ENCODE results near the gene ERN1. TPM values are rescaled to one million over a fixed set of nuclear protein-coding genes. Genes with fewer than 3 reads are reported as not detected.
A peak's percentile ranks its signal among the peaks of the same experiment; 100 is the strongest.

Gene ERN1
- total RNA-seq, 1 donor from 2014 or later = 12.1 TPM

DNA sequence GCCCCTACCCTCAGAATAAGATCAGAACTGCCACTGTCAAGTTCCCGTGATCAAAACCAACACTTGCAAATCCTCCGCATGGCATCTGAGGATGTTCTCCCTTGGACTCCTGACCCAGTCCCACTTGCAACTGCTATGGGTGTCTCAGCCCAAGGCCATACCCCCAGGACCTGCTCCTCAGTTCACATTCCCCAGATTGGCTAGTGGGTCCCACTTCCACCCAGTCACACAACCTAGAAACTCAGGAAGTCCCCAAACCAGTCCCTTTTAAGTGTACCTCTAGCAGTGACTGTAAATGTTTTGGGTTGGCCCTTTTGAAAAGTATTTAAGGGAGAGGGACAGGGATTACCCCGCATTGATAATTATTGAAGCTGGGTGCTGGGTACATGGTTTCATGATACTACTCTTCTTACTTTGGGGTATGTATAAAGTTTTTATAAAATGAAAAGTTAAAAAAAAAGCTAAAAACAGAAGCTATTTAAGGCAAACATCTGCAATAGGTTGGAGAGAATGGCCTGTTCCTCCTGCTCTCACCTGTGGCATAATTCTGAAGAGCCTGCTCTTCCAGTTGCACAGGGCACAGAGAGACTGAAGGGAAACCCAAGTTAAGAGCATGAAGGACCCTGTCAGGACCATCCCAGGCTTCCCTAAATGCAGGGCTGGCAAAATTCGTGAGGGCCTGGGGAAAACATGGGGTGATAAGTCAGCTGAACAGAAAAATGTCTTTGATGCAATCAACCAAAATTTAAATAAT lies 42.5 kb downstream of the ERN1 start:
- peak overlapping the region; percentile 37 for H3K27ac Mint-ChIP-seq
- no peak overlapping the region for H3K4me3 Mint-ChIP-seq
- H3K4me1 Mint-ChIP-seq (ENCODE audit: unreplicated experiment) = peaks cover 14% of the 10 kb centered on the region
- peaks cover 4% of the 10 kb centered on the region for H3K36me3 Mint-ChIP-seq
- DNase-seq (ENCODE audit: extremely low spot score, unreplicated experiment) = no peak
- H3K27me3 Mint-ChIP-seq = no peaks in the 10 kb centered on the region
- TF ChIP-seq, protein P1, sequence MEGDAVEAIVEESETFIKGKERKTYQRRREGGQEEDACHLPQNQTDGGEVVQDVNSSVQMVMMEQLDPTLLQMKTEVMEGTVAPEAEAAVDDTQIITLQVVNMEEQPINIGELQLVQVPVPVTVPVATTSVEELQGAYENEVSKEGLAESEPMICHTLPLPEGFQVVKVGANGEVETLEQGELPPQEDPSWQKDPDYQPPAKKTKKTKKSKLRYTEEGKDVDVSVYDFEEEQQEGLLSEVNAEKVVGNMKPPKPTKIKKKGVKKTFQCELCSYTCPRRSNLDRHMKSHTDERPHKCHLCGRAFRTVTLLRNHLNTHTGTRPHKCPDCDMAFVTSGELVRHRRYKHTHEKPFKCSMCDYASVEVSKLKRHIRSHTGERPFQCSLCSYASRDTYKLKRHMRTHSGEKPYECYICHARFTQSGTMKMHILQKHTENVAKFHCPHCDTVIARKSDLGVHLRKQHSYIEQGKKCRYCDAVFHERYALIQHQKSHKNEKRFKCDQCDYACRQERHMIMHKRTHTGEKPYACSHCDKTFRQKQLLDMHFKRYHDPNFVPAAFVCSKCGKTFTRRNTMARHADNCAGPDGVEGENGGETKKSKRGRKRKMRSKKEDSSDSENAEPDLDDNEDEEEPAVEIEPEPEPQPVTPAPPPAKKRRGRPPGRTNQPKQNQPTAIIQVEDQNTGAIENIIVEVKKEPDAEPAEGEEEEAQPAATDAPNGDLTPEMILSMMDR (conservative IDR thresholded peaks at IDR 0.05) = no peak
- no peaks in the 10 kb centered on the region for H3K9me3 Mint-ChIP-seq

DNA sequence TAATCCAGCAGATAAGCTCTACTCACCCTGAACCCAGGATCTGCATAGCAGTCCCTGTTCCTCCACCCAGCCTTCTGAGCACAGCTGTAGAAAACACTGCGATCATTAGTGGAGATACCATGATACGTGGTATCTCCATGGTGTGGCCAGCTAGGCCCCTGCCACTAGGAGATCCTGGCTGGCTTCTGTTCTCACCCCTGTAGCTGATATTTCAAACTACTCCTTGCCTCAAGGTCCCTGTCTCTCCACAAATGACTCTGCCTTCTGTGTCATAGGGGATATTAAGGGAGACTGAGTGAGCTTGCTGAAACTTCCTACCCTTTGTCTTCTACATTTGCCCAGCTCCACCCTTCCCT lies 44.3 kb downstream of the ERN1 start:
- DNase-seq (ENCODE audit: extremely low spot score, unreplicated experiment) = no peak
- H3K4me3 Mint-ChIP-seq = no peak overlapping the region
- H3K36me3 Mint-ChIP-seq = no peaks in the 10 kb centered on the region
- H3K9me3 Mint-ChIP-seq = no peaks in the 10 kb centered on the region
- no peaks in the 10 kb centered on the region for H3K27me3 Mint-ChIP-seq
- TF ChIP-seq, protein P1 (conservative IDR thresholded peaks at IDR 0.05) = no peak
- peaks cover 14% of the 10 kb centered on the region for H3K4me1 Mint-ChIP-seq (ENCODE audit: unreplicated experiment)
- H3K27ac Mint-ChIP-seq = no peak overlapping the region

DNA sequence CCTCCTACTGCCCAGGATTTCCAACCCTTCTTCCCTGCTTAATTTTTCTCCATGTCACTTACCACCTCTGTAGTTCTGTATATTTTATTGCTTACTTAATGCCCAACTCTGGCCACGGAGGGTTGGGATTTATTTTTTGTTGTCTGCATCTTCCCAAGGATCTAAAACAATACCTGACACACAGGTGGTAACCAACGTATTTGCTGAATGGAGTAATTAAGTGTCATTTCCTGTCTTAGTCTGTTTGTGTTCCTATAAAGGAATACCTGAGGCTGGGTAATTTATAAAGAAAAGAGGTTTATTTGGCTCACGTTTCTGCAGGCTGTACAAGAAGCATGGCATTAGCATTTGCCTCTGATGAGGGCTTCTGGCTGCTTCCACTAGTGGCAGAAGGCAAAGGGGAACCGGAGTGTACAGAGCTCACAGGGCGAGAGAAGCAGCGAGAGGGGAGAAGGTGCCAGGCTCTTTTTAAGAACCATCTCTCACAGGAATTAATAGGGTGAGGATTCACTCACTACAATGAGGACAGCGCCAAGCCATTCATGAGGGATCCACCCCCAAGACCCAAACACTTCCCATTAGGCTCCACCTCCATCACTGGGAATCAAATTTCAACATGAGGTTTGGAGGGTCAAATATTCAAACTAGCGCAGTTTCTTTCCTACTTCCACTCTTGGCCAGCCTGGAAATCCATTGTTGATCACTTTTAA lies 44.8 kb downstream of the ERN1 start:
- Mint-ChIP-seq H3K27me3 (no peaks in the 10 kb centered on the region), H3K36me3 (no peaks in the 10 kb centered on the region), H3K4me1 (ENCODE audit: unreplicated experiment) (peaks cover 10% of the 10 kb centered on the region), H3K9me3 (no peaks in the 10 kb centered on the region), H3K4me3 (no peak overlapping the region), H3K27ac (no peak overlapping the region)
- TF ChIP-seq, protein P1 (conservative IDR thresholded peaks at IDR 0.05) = no peak
- no peak for DNase-seq (ENCODE audit: extremely low spot score, unreplicated experiment)

DNA sequence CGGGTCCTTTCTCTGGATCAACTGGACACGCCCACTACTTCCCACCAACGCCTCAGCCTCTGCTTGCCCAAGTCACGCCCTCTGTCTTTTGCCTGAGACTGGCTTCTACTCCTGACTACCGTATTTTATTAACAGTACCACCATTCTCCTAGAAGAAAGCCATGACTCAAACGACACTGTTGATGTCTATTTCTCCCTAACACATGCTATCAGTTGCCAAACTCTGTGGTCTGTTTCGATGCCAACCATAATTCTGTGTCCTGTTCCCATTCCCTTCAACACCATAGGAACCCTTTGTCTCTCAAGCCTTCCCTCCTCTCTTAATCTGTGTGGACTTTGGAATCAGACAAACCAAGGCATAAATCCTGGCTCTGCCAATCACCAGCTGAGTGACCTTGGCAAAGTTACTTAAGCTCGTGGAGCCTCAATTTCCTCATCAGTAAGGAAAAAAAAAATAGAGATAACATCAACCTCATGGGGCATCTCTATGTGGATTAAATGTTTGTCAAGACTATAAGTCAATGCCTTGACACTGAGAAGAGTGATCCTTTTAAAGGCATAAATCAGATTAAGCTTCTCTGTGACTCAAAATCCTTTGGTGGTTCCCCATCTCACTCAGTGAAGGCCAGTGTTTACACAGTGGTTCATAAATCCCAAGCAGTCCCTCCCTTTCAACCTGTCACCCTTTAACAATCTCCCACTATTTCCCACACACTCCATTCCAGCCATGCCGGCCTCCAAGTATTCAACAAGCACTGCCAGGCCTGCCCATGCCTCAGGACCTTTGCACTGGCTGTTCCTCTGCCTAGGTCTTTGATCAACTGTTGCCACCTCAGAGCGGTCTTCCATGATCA lies 45.6 kb downstream of the ERN1 start:
- H3K27ac Mint-ChIP-seq = no peak overlapping the region
- H3K9me3 Mint-ChIP-seq = no peaks in the 10 kb centered on the region
- DNase-seq (ENCODE audit: extremely low spot score, unreplicated experiment) = no peak
- H3K27me3 Mint-ChIP-seq = no peaks in the 10 kb centered on the region
- H3K4me3 Mint-ChIP-seq = no peak overlapping the region
- H3K36me3 Mint-ChIP-seq = no peaks in the 10 kb centered on the region
- H3K4me1 Mint-ChIP-seq (ENCODE audit: unreplicated experiment) = peaks cover 7% of the 10 kb centered on the region
- TF ChIP-seq, protein P1 (conservative IDR thresholded peaks at IDR 0.05) = no peak

DNA sequence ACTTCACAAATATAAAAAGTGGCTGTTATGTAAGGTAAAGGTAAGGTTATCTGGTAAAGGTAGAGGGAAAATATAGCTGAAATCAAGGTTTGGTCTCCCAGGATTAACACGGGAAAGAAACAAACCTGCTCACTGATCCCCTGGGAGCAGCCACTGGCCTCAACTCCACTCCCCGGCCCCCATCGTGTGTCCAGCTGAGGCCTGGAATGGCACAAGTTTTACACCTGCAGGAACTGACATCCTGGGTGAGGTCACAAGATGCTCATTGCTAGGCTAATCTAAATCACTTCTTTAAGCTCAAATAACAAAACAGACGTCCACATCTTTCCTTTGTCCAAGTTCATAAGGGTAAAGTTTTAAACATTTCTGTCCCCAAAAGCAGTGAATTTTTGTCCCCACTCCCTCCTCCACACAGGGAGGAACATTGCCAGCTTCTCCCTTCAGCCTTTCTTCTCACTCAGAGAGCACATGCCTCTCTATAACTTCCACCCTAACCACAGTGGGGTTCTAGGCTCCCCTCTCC lies 46.3 kb downstream of the ERN1 start:
- H3K27ac Mint-ChIP-seq = no peak overlapping the region
- no peaks in the 10 kb centered on the region for H3K36me3 Mint-ChIP-seq
- peaks cover 7% of the 10 kb centered on the region for H3K4me1 Mint-ChIP-seq (ENCODE audit: unreplicated experiment)
- no peak for DNase-seq (ENCODE audit: extremely low spot score, unreplicated experiment)
- TF ChIP-seq, protein P1 (conservative IDR thresholded peaks at IDR 0.05) = no peak
- H3K4me3 Mint-ChIP-seq = no peak overlapping the region
- H3K9me3 Mint-ChIP-seq = no peaks in the 10 kb centered on the region
- no peaks in the 10 kb centered on the region for H3K27me3 Mint-ChIP-seq

All from type B pancreatic cell (in vitro differentiated cells).